ENCODE results near the gene APOC3.

APOC3 gene

GRCh38 chr11:116875194-116875593 lies 45.5 kb downstream of the APOC3 start:
- TF ChIP-seq CTCF (conservative IDR thresholded peaks at IDR 0.05; ENCODE audit: low read depth, low read length) = no peak
- DNase-seq (ENCODE audit: low read depth) = no peak
- no peak overlapping the region for H3K4me3 ChIP-seq (ENCODE audit: low read length)

GRCh38 chr11:116876656-116877055 lies 46.9 kb downstream of the APOC3 start:
- DNase-seq (ENCODE audit: low read depth) = no peak
- H3K4me3 ChIP-seq (ENCODE audit: low read length) = no peak overlapping the region
- TF ChIP-seq CTCF (conservative IDR thresholded peaks at IDR 0.05; ENCODE audit: low read depth, low read length) = no peak

- no peak overlapping the region for H3K4me3 ChIP-seq (ENCODE audit: low read length)
- peak; percentile 84 for TF ChIP-seq CTCF (conservative IDR thresholded peaks at IDR 0.05; ENCODE audit: low read depth, low read length)
- peak; percentile 39 for DNase-seq (ENCODE audit: low read depth)
Measured at GRCh38 chr11:116879800-116880625, 50.3 kb downstream of the APOC3 start.

GRCh38 chr11:116881143-116881542 lies 51.4 kb downstream of the APOC3 start:
- no peak for DNase-seq (ENCODE audit: low read depth)
- no peak for TF ChIP-seq CTCF (conservative IDR thresholded peaks at IDR 0.05; ENCODE audit: low read depth, low read length)
- H3K4me3 ChIP-seq (ENCODE audit: low read length) = no peak overlapping the region

- TF ChIP-seq CTCF (conservative IDR thresholded peaks at IDR 0.05; ENCODE audit: low read depth, low read length) = no peak
- no peak for DNase-seq (ENCODE audit: low read depth)
- H3K4me3 ChIP-seq (ENCODE audit: low read length) = no peak overlapping the region
Measured at GRCh38 chr11:116882386-116882785, 52.7 kb downstream of the APOC3 start.

Data from retinal pigment epithelial cell (primary cell).